ENCODE results near the gene JADE2. TPM values are rescaled to one million over a fixed set of nuclear protein-coding genes. Genes with fewer than 3 reads are reported as not detected.

The JADE2 gene
- total and polyA plus RNA-seq, 2 of the 8 experiments (the other 6 are each of a cell fraction or from before 2014, with no cell fraction given) = 19.2 to 55.8 TPM

GRCh38 chr5:134576386-134577021 lies 51.0 kb downstream of the JADE2 start:
- Histone ChIP-seq H4K5ac (ENCODE audit: insufficient read length, low read depth, low read length) (no peak overlapping the region), H3K79me1 (ENCODE audit: low read depth, low read length) (peaks cover 2% of the 10 kb centered on the region; the same call in 1 of the 2 replicates), H3K9ac (replicated peaks in 1 of 4; ENCODE audit: extremely low read depth in 1 of 4, low read depth in 3 of 4, low read length in 3 of 4) (0 out of 7 replicates have a peak overlapping the region, but pooled peaks of 1 of the 4 experiments have one; percentile 2), H3K9me3 (ENCODE audit: insufficient read depth in 2 of 2, low read depth in 1 of 2, low read length in 1 of 2) (no peaks in the 10 kb centered on the region), H4K91ac (replicated peaks; ENCODE audit: insufficient read length, low read length) (no peak overlapping the region), H3K56ac (replicated peaks; ENCODE audit: insufficient read length, low read depth, low read length) (no peak overlapping the region), H3K4me2 (ENCODE audit: insufficient read depth in 1 of 2, low read depth in 2 of 2, low read length in 2 of 2) (no peak overlapping the region), H3K23me2 (ENCODE audit: low read depth, low read length) (no peaks in the 10 kb centered on the region), H2AFZ (ENCODE audit: low read length) (no peak overlapping the region), H2BK20ac (ENCODE audit: low read length) (no peak overlapping the region), H3K79me2 (ENCODE audit: control insufficient read depth in 1 of 2, insufficient read depth in 2 of 2, low read length in 2 of 2) (no peaks in the 10 kb centered on the region), H3K4me3 (ENCODE audit: extremely low read depth in 1 of 4, insufficient read depth in 2 of 4, low read depth in 3 of 4, low read length in 4 of 4) (no peak overlapping the region), H2BK5ac (ENCODE audit: low read depth, low read length) (no peak overlapping the region), H3K36me3 (ENCODE audit: control insufficient read depth in 2 of 4, insufficient read depth in 4 of 4, low read length in 3 of 4) (peaks cover 17 to 72% (median 41%) of the 10 kb centered on the region in 4 experiments; a peak in 7 of 8 replicates), H2BK15ac (ENCODE audit: low read length) (no peak overlapping the region), H3K27ac (ENCODE audit: low read depth, low read length) (no peak overlapping the region; the same call in 1 of the 2 replicates), H3K18ac (ENCODE audit: extremely low read depth, low read length) (no peak overlapping the region), H2BK12ac (ENCODE audit: low read depth, low read length) (no peak overlapping the region), H3K4me1 (replicated peaks in 1 of 4; ENCODE audit: control insufficient read depth in 3 of 4, insufficient read depth in 4 of 4, low read length in 3 of 4) (no peaks in the 10 kb centered on the region; a peak in 1 of 7 replicates), H2AK5ac (ENCODE audit: low read depth, low read length) (no peak overlapping the region), H3K23ac (ENCODE audit: insufficient read length) (no peak overlapping the region), H4K8ac (ENCODE audit: extremely low read depth, insufficient read depth, low read length) (no peak overlapping the region), H3K14ac (ENCODE audit: insufficient read length) (no peak overlapping the region), H2BK120ac (replicated peaks; ENCODE audit: low read depth, low read length) (no peak overlapping the region), H3K27me3 (replicated peaks in 1 of 4; ENCODE audit: control insufficient read depth in 3 of 4, extremely low read depth in 1 of 4, insufficient read depth in 3 of 4, low read length in 3 of 4) (no peaks in the 10 kb centered on the region), H3K4ac (replicated peaks; ENCODE audit: insufficient read length, low read depth, low read length) (no peak overlapping the region), H4K20me1 (replicated peaks in 1 of 2; ENCODE audit: control insufficient read depth in 1 of 2, insufficient read depth in 2 of 2, low read length in 2 of 2) (peaks cover 4 to 13% of the 10 kb centered on the region in 2 experiments)
- no peak for DNase-seq (ENCODE audit: low read depth in 1 of 2, low spot score in 2 of 2)
- CTCF ChIA-PET (ENCODE audit: partially characterized antibody) = interaction anchor here (1.0 to 11.6 kb wide), 12 partner anchors 10 to 194 kb away, joined by 3 to 97 read pairs (median 11); partner anchors contain the start of genes CDKN2AIPNL and JADE2
- WGBS, 2 experiments (ENCODE audit: extremely low coverage in 1 of 2, insufficient coverage in 1 of 2, insufficient read length in 1 of 2, insufficient replicate concordance in 2 of 2, low coverage in 1 of 2, low lambda C conversion rate in 2 of 2, missing lambda C conversion rate in 1 of 2) = 93% methylated on average over 12 of the region's 12 CpGs; no CpG with 5 or more reads in 1 of the 2 experiments
- FAIRE-seq = no peak
- POLR2A ChIA-PET (ENCODE audit: partially characterized antibody) = interaction anchor here (1.2 to 2.5 kb wide), 4 partner anchors 11 to 350 kb away, joined by 3 to 10 read pairs (median 4); partner anchors contain the start of gene PPP2CA
- TF ChIP-seq SRF (IDR thresholded peaks at IDR 0.05; ENCODE audit: low read depth, low read length) (no peak), KDM5A (IDR thresholded peaks at IDR 0.05; ENCODE audit: low read length) (no peak), POLR2A (IDR thresholded peaks at IDR 0.05; ENCODE audit: control extremely low read depth in 1 of 2, low read depth in 2 of 2, low read length in 2 of 2) (no peak), SIX5 (IDR thresholded peaks at IDR 0.05; ENCODE audit: low read depth, low read length) (no peak), ATF3 (IDR thresholded peaks at IDR 0.05; ENCODE audit: insufficient read depth, low read depth, low read length) (no peak), TBP (IDR thresholded peaks at IDR 0.05; ENCODE audit: low read depth, low read length) (no peak), JUND (IDR thresholded peaks at IDR 0.05; ENCODE audit: low read length) (no peak), RXRA (IDR thresholded peaks at IDR 0.05; ENCODE audit: insufficient read depth, low read depth, low read length) (no peak), ZNF274 (IDR thresholded peaks at IDR 0.05; ENCODE audit: borderline replicate concordance, extremely low read depth, low read length) (no peak), PHF8 (conservative IDR thresholded peaks at IDR 0.05; ENCODE audit: low read depth, low read length) (no peak), CBX5 (IDR thresholded peaks at IDR 0.05; ENCODE audit: low read depth, low read length) (no peak), KDM1A (IDR thresholded peaks at IDR 0.05; ENCODE audit: borderline replicate concordance, low read length) (no peak), CREB1 (IDR thresholded peaks at IDR 0.05) (no peak), TAF1 (IDR thresholded peaks at IDR 0.05; ENCODE audit: low read depth, low read length) (no peak)

Measured in H1 (cell line).